HT1080 (cell line): ENCODE data around the gene FBLN1. TPM values are rescaled to one million over a fixed set of nuclear protein-coding genes. Genes with fewer than 3 reads are reported as not detected.

Source experiments
- DNase-seq: peaks from one replicate; pipeline ENCODE4 v3.0.0-alpha.2; 2015; ENCODE audit warnings: low read depth
- small RNA-seq: library from RNA; depleted of rRNA; stranded (forward); fragments of <200 nt; gene quantifications from one replicate; pipeline ENCODE3, GENCODE V24; 2014
- total RNA-seq: library from RNA; depleted of rRNA; stranded (reverse); fragments of >200 nt; shearing (Covaris generic); gene quantifications from 2 replicates; pipeline ENCODE4 v1.2.3, GENCODE V29; 2014; rRNA removed

Gene FBLN1
- total RNA-seq, 1 experiment from 2014 or later, result 2.3 TPM

GRCh38 chr22:45636683-45637082 lies 134.0 kb downstream of the FBLN1 start:
- DNase-seq, result no peak

DNA sequence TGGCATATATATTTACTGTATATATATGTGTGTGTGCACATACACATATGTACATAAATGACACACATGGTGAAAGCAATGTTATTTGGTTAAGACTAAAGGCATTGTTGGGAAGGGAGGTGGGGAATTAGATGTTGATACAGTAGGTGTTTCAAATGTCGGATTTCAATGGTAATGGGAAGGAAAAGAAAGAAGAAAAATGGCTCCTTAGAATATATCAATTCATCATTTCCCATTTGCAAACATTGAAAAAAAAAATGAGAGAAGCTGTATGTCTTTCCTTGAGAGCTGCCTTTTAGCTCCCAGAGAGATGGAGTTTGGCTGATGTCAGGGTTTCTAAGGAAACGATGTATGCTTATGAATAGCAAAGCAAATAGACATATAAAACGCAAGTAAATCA lies 135.5 kb downstream of the FBLN1 start:
- DNase-seq, result no peak

GRCh38 chr22:45638834-45639746 lies 136.4 kb downstream of the FBLN1 start:
- peak; percentile 88 for DNase-seq

GRCh38 chr22:45639747-45640102 lies 137.0 kb downstream of the FBLN1 start:
- DNase-seq, result no peak

- no peak for DNase-seq
Observed at GRCh38 chr22:45640291-45640940, 137.7 kb downstream of the FBLN1 start.

DNA sequence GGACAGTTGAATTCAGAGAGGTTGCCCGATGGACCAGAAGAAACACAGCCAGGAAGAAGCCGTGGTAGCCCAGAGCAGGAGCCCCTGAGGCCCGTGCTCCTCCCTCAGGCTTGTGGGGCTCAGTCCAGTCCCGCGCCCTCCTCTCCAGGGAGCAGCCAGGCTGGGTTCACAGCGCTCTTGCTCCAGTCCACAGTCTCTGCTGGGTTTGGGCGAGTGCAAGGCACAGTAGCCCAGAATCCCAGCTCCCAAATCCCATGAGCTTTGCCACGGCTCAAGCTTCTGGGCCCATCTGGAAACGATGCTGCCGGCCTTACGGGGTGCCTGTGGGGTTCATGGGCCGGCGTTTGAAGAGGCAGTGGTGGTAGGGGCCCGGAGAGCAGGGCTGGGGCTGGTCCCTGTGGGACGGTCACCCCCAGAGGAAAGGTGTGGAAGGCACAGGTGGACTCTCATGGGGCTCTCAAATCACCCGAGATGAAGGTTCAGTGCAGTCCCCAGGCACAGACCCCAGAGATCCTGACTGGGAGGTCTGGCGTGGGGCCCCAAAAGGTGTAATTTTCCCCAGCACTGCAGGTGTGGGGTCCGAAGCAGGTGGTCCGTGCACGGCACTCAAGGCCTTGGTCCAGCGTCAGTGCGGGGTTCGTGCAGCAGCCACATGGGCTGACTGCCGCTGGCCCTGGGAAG lies 138.4 kb downstream of the FBLN1 start:
- DNase-seq, result no peak

- no peak for DNase-seq
Observed at GRCh38 chr22:45642986-45643385, 140.3 kb downstream of the FBLN1 start.

DNA sequence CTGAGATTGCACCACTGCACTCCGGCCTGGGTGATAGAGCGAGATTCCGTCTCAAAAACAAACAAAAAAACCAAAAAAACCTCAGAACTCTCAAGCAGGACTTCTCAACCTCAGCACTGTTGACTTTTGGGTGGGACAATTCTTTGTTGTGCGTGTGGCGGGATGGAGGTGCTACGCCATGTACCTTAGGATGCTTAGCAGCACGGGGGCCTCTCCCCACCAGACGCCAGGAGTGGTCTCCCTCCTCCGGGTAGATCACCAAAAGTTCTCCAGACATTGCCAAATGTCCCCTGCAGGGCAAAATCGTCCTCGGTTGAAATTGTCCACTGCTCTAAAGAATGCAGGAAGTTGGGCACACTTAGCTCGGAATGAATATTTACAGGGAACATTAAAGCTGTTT lies 142.0 kb downstream of the FBLN1 start:
- no peak for DNase-seq

- DNase-seq, result no peak
Observed at GRCh38 chr22:45645150-45645525, 142.5 kb downstream of the FBLN1 start.

DNA sequence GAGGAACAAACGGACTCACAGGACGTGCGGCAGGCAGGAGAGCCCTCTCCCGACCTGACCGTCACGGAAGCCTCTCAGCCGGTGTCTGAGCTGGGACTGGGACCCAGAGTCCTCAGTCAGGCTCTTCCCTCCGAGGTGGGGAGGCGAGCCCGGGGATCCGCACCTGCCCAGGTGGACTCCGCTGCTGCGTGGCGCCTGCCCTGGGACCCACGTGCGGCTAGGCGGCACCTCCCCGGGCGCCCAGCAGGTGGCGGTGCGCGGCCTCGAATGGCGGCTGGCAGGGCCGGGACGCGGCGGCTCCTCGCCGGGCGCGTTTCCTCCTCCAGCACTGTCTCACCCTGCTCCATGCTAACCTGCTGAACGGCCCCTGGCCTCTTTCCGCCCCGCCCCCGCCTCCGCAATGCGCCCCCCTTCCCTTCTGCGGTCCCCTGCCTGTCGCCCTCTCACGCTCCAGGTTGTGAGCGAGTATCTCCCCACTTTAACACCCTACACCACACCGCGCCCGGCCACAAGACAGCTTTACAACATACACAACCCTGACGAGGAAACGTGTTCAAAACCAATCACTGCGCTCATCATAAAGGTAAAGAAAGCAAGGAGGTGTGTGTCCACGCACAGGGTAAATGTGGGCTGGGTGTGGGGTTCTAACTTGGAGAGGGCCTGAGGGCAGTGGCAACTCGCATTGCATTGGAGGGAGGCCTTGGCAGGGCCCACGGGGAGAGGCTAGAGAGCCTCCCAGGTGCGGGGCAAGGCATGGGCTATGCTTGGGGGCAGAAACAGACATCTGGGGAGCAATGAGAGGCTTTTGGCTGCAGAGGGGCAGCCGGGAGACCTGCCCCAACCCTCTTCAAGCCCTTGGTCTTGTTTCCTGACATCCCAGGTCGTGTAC lies 143.1 kb downstream of the FBLN1 start:
- peak; percentile 21 for DNase-seq

GRCh38 chr22:45647532-45648225 lies 145.0 kb downstream of the FBLN1 start:
- no peak for DNase-seq

GRCh38 chr22:45648301-45649117 lies 145.8 kb downstream of the FBLN1 start:
- DNase-seq, result no peak

DNA sequence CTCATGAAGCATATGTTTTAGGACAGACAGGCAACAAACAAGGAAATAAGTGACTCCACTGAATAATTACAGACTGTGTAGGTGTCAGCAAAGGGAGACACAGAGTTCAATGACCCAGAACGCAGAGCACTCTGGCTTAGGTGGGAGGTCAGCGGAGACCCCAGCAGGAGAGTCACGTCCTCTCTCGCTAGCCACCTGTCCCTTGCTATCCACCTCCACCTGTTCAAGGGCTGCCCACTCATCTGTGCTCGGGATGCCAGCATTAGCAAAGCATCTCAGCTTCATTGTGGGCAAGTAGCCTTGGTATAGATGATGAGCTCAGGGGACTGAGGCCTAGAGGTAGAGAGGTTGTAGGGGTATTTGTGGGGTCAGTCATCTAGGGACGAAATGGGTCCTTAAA lies 147.1 kb downstream of the FBLN1 start:
- no peak for DNase-seq

DNA sequence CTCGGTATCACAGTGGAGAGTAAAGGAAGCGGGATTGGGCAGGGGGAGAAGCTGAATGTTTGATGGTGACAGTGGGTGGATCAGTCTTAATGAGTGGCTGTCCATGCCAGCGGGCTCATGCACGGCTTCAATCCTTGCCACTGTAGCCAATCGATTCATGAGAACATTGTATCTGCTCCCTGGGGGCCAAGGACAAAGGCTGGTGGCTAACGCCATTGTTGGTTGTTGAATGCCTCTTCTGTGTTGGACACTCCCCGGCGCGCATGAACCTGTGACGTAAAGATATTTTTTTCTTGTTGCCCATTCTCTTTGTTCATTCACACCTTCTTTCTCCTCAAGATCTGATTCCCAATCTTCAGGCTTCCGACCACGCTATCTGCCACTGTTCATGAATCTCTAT lies 148.0 kb downstream of the FBLN1 start:
- DNase-seq, result no peak

Small RNA genes lying within 50 kb of the gene (small RNA-seq; reads per million reads assigned to genes)
- not detected for gene RNU6-1161P

Other genes starting within 250 kb of the FBLN1 start
- not detected in 2 replicates for gene UPK3A, start 217.9 kb upstream of the FBLN1 start, total RNA-seq
- gene FAM118A, start 192.9 kb upstream of the FBLN1 start, total RNA-seq, result 19.2 and 20.0 TPM in 2 replicates
- gene SMC1B, start 89.3 kb upstream of the FBLN1 start, total RNA-seq, result not detected in 2 replicates
- 1.1 and 1.2 TPM in 2 replicates for gene RIBC2, start 89.2 kb upstream of the FBLN1 start, total RNA-seq
- gene ATXN10, start 169.0 kb downstream of the FBLN1 start, total RNA-seq, result 31.0 and 44.1 TPM in 2 replicates